M059J (cell line): Measurements from ENCODE around the gene SMAD1. TPM values are rescaled to one million over a fixed set of nuclear protein-coding genes. Genes with fewer than 3 reads are reported as not detected.

Source experiments
- DNase-seq: peaks from one replicate; pipeline ENCODE4 v3.0.0-alpha.2; 2012; ENCODE audit warnings: low read depth
- total RNA-seq: library from RNA; depleted of rRNA; stranded (reverse); fragments of >200 nt; shearing (Covaris generic); gene quantifications from 2 replicates; pipeline ENCODE4 v1.2.3, GENCODE V29; 2014; rRNA removed

The SMAD1 gene
- 8.6 and 10.9 TPM in 2 replicates for total RNA-seq

DNA sequence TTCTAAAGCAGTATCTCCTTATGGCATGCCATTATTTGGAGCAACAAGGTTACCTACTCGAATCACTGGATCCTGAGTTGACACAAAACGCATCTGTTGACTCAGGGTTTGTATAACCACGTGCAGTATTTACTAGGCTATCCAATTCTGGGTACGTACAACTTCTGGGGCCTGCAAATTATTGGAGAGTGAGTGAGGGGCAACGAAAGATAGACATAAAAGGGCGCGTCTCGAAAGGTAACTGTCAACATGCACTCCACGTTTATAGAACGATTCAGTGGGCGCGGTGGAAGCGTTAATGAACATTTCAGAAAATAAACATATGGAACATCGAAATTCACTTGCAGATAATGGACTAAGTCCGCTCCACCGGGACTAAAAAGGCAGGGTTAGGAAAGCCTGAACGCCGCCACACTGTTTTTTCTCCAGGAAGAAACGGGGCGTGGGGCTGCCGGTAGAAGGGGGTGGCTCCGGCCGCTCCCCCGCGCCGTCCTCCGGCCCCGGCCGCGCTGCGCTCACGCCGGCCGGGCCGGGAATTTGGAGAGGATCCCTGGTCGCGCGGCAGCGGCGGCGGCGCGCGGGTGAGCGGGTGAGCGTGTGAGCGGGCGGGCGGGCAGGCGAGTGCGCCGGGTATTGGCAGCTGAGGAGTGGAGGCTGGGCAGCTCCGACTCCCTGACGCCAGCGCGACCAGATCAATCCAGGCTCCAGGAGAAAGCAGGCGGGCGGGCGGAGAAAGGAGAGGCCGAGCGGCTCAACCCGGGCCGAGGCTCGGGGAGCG lies at the start of gene SMAD1:
TSS of gene SMAD1 (plus strand) at position 690 of the 778 bp plus-strand sequence. CDS start 32,761 bp downstream, outside the sequence.
- DNase-seq, result peak; percentile 72

- DNase-seq, result no peak
Observed at GRCh38 chr4:145433684-145434083, 48.0 kb upstream of the SMAD1 start.

DNA sequence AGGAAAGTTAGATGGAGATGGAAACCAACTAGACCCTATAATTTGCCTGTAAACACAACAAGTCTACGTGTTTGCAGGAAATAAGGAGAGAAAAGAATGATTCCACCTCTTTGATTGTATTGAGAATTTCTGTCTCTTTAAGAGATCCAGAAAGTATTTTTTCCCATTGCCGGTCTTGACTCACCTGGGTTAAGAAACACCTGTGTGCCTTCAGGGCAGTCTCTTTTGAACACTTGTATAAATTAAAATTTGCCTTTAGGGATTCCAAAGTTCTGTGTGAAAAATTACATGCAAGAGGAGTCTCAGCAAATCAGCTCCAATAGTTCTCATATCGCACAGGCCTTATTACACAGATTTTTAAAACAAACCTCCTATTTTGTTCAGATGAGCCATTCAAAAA lies 46.0 kb upstream of the SMAD1 start:
- no peak for DNase-seq

- no peak for DNase-seq
Observed at GRCh38 chr4:145436114-145436513, 45.5 kb upstream of the SMAD1 start.

GRCh38 chr4:145436796-145437195 lies 44.9 kb upstream of the SMAD1 start:
- DNase-seq, result no peak

- no peak for DNase-seq
Observed at GRCh38 chr4:145437466-145437865, 44.2 kb upstream of the SMAD1 start.

GRCh38 chr4:145438298-145438697 lies 43.4 kb upstream of the SMAD1 start:
- DNase-seq, result no peak

DNA sequence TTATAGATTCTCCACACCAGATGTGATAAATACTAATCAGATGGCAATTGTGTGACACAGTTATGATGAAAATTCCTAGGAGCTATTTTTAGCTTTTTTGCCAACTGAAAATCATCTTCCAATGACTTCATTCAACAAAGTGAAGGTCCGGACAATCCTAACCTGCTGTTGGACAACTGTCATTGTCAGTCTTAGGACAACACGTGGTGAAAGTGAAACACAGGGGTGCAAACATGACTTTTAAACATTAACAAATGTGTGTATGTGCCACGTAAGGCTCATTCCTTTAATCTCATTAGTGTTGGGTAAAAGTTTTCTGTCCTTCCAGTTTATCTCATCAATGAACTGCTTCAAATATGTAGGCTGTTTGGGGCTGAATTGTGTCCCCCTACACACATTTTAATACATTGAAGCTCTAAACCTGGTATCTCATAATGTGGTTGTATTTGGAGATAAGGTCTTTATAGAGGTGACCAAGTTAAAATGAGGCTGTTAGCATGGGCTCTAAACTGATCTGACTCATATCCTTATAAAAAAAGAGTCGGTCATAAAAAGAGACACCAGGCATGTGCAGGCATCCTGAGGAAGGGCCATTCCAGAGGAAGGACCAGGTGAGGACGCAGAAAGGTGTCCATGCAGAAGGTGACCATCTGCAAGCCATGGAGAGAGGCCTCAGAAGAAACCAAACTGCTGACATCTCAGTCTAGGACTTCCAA lies 41.2 kb upstream of the SMAD1 start:
- no peak for DNase-seq

DNA sequence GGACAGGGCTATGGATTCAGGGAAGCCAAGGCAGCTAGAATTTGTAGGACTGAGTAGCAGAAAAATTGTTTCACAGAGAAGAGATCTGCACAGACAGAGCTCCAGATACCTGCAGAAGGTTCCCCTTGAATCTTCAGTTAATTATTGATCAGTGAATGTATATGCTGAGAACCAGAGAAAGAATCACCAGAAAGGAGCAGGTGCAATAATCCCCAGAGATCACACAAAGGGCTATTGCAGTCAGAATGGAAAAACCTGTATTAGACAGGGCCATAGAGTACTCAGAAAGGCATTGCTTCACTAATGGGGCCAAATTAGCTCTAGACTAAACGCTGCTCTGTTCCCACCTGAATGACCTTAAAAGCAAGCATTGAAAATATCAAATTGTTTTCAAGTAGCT lies 35.5 kb upstream of the SMAD1 start:
- no peak for DNase-seq

- DNase-seq, result no peak
Observed at GRCh38 chr4:145451895-145452294, 29.8 kb upstream of the SMAD1 start.

GRCh38 chr4:145452447-145453162 lies 29.0 kb upstream of the SMAD1 start:
- no peak for DNase-seq

DNA sequence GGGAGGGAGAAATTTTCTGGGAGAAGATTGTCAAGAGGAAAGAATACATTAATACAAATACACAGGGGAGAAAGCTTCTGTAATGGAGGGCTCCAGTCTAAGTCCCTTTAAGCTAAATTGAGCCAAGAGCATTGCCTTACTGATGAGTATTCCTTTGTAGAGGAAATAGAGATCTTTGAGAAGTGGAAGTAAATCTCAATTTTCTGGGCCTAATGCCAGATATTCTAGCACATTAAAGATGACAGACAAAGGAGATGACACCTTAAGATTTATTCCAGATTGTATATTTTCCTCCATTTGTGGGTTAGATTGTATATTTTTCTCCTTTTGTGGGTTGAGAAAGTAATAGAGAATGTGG lies 28.5 kb upstream of the SMAD1 start:
- no peak for DNase-seq

- no peak for DNase-seq
Observed at GRCh38 chr4:145473203-145473602, 8.4 kb upstream of the SMAD1 start.

DNA sequence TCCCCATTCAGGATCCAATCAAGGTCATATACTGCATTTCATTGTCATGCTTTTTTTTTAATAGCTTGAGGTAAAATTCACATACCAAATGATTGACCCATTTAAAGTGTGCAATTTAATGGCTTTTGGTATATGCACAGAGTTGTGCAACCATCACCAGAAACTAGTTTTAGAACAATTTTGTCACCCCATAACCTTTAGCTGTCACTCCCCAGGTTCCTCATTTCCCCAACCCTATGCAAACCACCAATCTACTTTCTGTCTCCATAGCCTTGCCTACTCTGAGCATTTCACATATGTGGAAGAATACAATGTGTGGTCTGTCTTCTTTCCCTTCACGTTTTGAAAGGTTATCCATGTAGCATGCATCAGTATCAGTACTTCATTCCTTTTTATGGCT lies 1.4 kb upstream of the SMAD1 start:
- no peak for DNase-seq

GRCh38 chr4:145481942-145482208 lies 222 bp downstream of the SMAD1 start:
- DNase-seq, result no peak

DNA sequence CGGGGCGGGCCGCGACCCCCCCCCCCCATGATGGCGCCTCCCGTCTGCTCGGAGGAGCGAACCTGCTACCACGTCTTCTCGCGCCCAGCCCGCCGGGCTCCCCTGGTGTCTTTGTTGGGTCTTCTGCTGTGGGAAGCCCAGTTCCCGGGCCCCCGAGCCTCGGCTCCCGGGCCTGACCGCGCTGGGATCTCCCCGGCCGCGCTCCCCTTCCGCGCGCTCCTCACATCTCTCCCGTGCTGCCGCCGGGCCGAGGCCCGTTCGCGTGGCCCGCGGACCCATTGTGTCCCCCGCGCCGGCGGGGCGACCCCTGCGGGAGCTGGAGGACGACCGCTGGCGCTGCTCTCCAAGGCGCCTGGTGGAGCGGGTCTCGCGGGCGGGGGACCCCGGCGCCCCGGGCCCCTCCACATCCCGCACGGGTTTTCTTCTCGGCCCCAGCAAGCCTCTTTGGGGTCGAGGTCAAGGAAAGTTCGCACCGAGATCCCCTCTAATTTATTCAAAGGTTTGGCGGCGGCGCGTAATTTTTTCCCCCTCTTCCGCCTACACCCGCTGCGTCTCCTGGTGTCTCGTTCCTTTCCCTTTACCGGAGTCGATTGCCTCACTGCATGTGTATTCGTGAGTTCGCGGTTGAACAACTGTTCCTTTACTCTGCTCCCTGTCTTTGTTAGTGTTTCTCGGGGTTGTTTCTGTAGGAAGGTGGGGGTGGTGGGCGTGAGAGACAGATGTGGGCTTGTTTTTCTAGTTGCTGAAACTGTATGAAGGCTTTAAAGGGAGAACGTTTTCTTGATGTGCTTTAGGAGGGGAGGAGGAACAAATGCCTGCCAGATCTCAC lies 770 bp downstream of the SMAD1 start:
- peak; percentile 61 for DNase-seq

GRCh38 chr4:145483514-145483913 lies 1.9 kb downstream of the SMAD1 start:
- DNase-seq, result no peak

DNA sequence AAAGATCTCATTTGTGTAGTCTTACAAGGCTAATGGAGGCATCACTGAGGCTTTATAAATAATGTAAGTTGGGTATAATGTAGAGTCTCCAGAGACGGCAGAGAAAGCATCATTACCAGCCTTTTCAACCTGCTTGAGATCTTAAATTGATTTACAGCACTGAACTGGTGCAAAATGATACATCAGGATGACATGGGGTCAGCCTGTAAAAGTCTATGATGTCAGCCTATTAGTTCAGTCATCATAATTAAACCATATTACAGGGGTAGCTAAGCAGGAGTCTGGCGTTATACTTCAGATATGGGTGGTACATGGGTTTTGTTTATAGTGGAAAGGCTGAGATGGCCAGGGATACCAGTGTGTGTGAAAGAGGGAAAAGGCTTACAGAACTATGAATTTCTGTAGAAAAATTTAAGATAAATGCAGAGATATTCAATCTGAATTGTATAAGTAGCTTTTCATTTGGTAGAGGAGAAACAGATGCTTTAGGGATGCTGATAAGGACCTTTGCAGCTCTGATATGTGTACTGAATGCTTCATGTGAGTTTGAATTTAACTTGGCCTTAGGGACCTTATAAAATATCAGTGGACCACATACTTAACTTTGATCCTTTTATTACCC lies 2.7 kb downstream of the SMAD1 start:
- no peak for DNase-seq

GRCh38 chr4:145485120-145485519 lies 3.5 kb downstream of the SMAD1 start:
- no peak for DNase-seq

- no peak for DNase-seq
Observed at GRCh38 chr4:145486603-145487002, 5.0 kb downstream of the SMAD1 start.

DNA sequence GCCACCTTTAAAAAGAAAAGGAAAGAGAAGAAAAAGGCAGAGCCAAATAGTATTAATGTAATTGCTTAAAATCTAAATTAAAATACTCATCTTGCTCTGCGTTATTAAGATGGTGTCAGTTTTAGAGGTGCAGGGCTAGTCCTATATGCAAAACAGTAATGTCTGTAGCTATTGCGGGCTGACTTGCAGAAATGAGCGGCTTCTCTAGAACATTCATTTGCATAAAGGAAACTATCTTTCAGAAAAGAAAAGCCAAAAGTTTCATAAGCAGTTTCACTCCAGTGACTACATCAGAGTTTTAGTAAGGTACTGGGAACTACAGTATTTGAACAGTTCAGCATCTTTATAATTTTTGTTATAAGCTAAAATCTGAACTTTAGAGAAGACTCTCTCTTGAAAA lies 6.0 kb downstream of the SMAD1 start:
- no peak for DNase-seq

DNA sequence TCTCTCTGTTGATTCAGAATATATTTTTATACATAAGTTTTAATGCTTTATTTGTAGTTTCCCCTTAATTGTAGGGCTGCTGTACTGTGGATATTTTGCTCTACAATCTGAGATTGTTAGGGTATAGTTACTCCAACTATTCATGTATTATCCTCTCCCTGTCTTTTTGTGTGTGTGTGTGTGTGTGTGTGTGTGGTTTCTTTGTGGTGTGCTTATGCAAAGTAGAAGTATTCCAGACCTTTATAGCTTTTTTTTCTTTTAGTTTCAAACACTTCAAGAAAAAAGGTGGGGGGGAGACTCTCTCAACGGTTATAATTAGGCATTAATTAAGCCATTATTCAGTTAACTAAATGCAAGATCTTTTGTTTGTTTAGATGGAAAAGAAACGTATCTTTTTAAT lies 6.7 kb downstream of the SMAD1 start:
- no peak for DNase-seq
